B cell (primary cell): ENCODE measurements around the gene CTNNA2. TPM values are rescaled to one million over a fixed set of nuclear protein-coding genes. Genes with fewer than 3 reads are reported as not detected.

ENCODE experiments used
- ATAC-seq: fragments of 200-7000 bp; cut with Tn5 transposase; one replicate; pipeline ENCODE4 v1.10.0; 2021; ENCODE audit warnings: low read depth, mild to moderate bottlenecking, moderate number of reproducible peaks, moderate library complexity
- CTCF ChIA-PET: fragments of 350-600 bp; sonication (Branson Sonifier 250); formaldehyde crosslinking; loops from one replicate; lab custom pipeline; 2021; ENCODE audit warnings: antibody characterized with exemption, inconsistent platforms; lab: Charles Lee
- POLR2A ChIA-PET: fragments of 350-600 bp; sonication (Branson Sonifier 250); formaldehyde crosslinking; loops from one replicate; lab custom pipeline; 2021; ENCODE audit warnings: antibody characterized with exemption; lab: Charles Lee
- DNase-seq: peaks from one replicate; pipeline ENCODE4 v3.0.0; 2013
- H2AFZ ChIP-seq: 2 replicates; pipeline ENCODE4 v1.6.1; 2012; ENCODE audit warnings: mild to moderate bottlenecking, low read depth, low read length; ENCODE audit not compliant: insufficient read depth, poor library complexity, severe bottlenecking
- H3K27ac ChIP-seq, 2 donors: 1 replicate in 1 of 2; 2 replicates in 1 of 2; pipeline ENCODE4 v1.5.1; 2012 to 2013; ENCODE audit warnings: low read length in 2 of 2, mild to moderate bottlenecking in 2 of 2, moderate library complexity in 1 of 2
- H3K27me3 ChIP-seq, 4 experiments: fragments of 200-600 bp in 1 of 4; sonication (generic) in 1 of 4; replicated peaks in 1 of 4; 1 replicate in 2 of 4; 2 replicates in 2 of 4; pipeline versions ENCODE4 v1.6.1 to v1.7.0; 2013 to 2016; ENCODE audit warnings: low read length in 3 of 4, mild to moderate bottlenecking in 2 of 4, mixed read lengths in 1 of 4, moderate library complexity in 1 of 4; ENCODE audit not compliant: insufficient read depth in 4 of 4, control insufficient read depth in 3 of 4; ENCODE audit errors: control extremely low read depth in 1 of 4
- H3K36me3 ChIP-seq, 2 experiments: replicated peaks in 1 of 2; 1 replicate in 1 of 2; 2 replicates in 1 of 2; pipeline versions ENCODE4 v1.6.1 to v1.7.1; 2013; ENCODE audit warnings: low read length in 1 of 2; ENCODE audit not compliant: insufficient read depth in 2 of 2, control insufficient read depth in 1 of 2; ENCODE audit errors: control extremely low read depth in 1 of 2, extremely low read depth in 1 of 2
- H3K4me1 ChIP-seq, 2 donors: fragments of 200-600 bp in 1 of 2; sonication (generic) in 1 of 2; 1 replicate in 1 of 2; 2 replicates in 1 of 2; pipeline versions ENCODE4 v1.5.1 to v1.6.1; 2013 to 2017; ENCODE audit warnings: low read length in 2 of 2; ENCODE audit not compliant: control insufficient read depth in 2 of 2, insufficient read depth in 2 of 2
- H3K4me2 ChIP-seq: replicated peaks from 2 replicates; pipeline ENCODE3; 2012; ENCODE audit warnings: mild to moderate bottlenecking, low read depth, low read length; ENCODE audit not compliant: poor library complexity, severe bottlenecking
- H3K4me3 ChIP-seq, 5 experiments: fragments of 200-600 bp in 1 of 5; sonication (generic) in 1 of 5; 1 replicate in 3 of 5; 2 replicates in 2 of 5; pipeline versions ENCODE4 v1.5.1 to v1.7.0; 2011 to 2016; ENCODE audit warnings: low read length in 4 of 5, mild to moderate bottlenecking in 4 of 5, low read depth in 2 of 5, control low read depth in 1 of 5, moderate library complexity in 1 of 5; ENCODE audit not compliant: insufficient read depth in 1 of 5; ENCODE audit errors: control extremely low read depth in 1 of 5, extremely low read depth in 1 of 5
- H3K79me2 ChIP-seq: fragments of 200-600 bp; sonication (generic); one replicate; pipeline ENCODE4 v1.6.0; 2016; ENCODE audit warnings: low read length; ENCODE audit not compliant: control insufficient read depth, insufficient read depth
- H3K9ac ChIP-seq: fragments of 200-600 bp; sonication (generic); 2 replicates; pipeline ENCODE4 v1.6.1; 2017; ENCODE audit warnings: mild to moderate bottlenecking, low read length, moderate library complexity
- H3K9me3 ChIP-seq, 3 donors: one replicate each; pipeline versions ENCODE4 v1.6.1 to v1.7.1; 2013; ENCODE audit warnings: low read length in 2 of 3; ENCODE audit not compliant: control insufficient read depth in 2 of 3, insufficient read depth in 1 of 3; ENCODE audit errors: control extremely low read depth in 1 of 3
- H4K20me1 ChIP-seq: 2 replicates; pipeline ENCODE4 v1.6.0; 2012; ENCODE audit warnings: mild to moderate bottlenecking, low read length; ENCODE audit not compliant: insufficient read depth, control insufficient read depth, poor library complexity, severe bottlenecking
- H3K27ac Mint-ChIP-seq: one replicate; pipeline ENCODE4 v1.8.0; 2021; ENCODE audit warnings: mixed read lengths
- H3K27me3 Mint-ChIP-seq: one replicate; pipeline ENCODE4 v1.8.0; 2021; ENCODE audit warnings: mixed read lengths
- H3K4me1 Mint-ChIP-seq: one replicate; pipeline ENCODE4 v1.8.0; 2021; ENCODE audit warnings: mixed read lengths
- H3K4me3 Mint-ChIP-seq: one replicate; pipeline ENCODE4 v1.8.0; 2021; ENCODE audit warnings: mixed read lengths
- H3K9me3 Mint-ChIP-seq: one replicate; pipeline ENCODE4 v1.8.0; 2022; ENCODE audit warnings: mixed read lengths; ENCODE audit not compliant: insufficient read depth
- CTCF ChIP-seq: fragments of 200-600 bp; IDR thresholded peaks from one replicate; pipeline ENCODE4 v1.8.0; 2022; ENCODE audit warnings: antibody characterized with exemption, mild to moderate bottlenecking
- EZH2 ChIP-seq: IDR thresholded peaks from 2 replicates; pipeline ENCODE4 v1.6.1; 2012; ENCODE audit warnings: borderline replicate concordance, low read depth, mild to moderate bottlenecking, moderate library complexity, low read length; ENCODE audit not compliant: insufficient read depth, poor library complexity, severe bottlenecking
- WGBS: methylation state at CpG from one replicate; pipeline ENCODE4 v1.1.5; 2013; ENCODE audit warnings: missing lambda C conversion rate; ENCODE audit not compliant: insufficient coverage; 5-methylcytosine and 5-hydroxymethylcytosine counted together
- intact Hi-C: fragments of 100-400 bp; cut with micrococcal nuclease; formaldehyde crosslinking; loops from one replicate; pipeline ENCODE4 v1.10.0; 2022
- polyA plus RNA-seq: library from polyadenylated mRNA; depleted of rRNA; stranded (reverse); fragments of >200 nt; gene quantifications from 2 replicates; pipeline ENCODE4 v1.2.3, GENCODE V29; 2012
- total RNA-seq, 2 donors: library from RNA; stranded (reverse); fragments of 120-200 nt in 1 of 2; gene quantifications; 1 replicate in 1 of 2; 2 replicates in 1 of 2; pipeline versions ENCODE4 v1.2.3 to v1.2.4, GENCODE V29; 2013 to 2022

CTNNA2 gene
- total and polyA plus RNA-seq, 2 donors (not counting 1 experiment from before 2014, with no cell fraction given), result not detected

- H3K4me1 ChIP-seq, result no peaks in the 10 kb centered on the region
- H3K27me3 Mint-ChIP-seq, result no peaks in the 10 kb centered on the region
- H3K9me3 Mint-ChIP-seq, result no peaks in the 10 kb centered on the region
Observed at GRCh38 chr2:79622508-79622907, 109.7 kb downstream of the CTNNA2 start.

GRCh38 chr2:79627237-79627636 is 114.4 kb downstream of the CTNNA2 start:
- TF ChIP-seq EZH2, result no peak
- no peak for TF ChIP-seq CTCF
- H3K27ac ChIP-seq, result no peak overlapping the region
- no peaks in the 10 kb centered on the region for H4K20me1 ChIP-seq
- DNase-seq, result no peak
- Mint-ChIP-seq H3K27ac (no peak overlapping the region), H3K4me3 (no peak overlapping the region), H3K4me1 (no peaks in the 10 kb centered on the region), H3K9me3 (no peaks in the 10 kb centered on the region), H3K27me3 (no peaks in the 10 kb centered on the region)
- no peak overlapping the region for H2AFZ ChIP-seq
- H3K79me2 ChIP-seq, result no peaks in the 10 kb centered on the region
- intact Hi-C loops, result no loop called here
- H3K9me3 ChIP-seq, result no peaks in the 10 kb centered on the region
- no peaks in the 10 kb centered on the region for H3K27me3 ChIP-seq
- H3K4me3 ChIP-seq, result no peak overlapping the region
- no peaks in the 10 kb centered on the region for H3K36me3 ChIP-seq
- CTCF ChIA-PET, result no interaction called here
- ATAC-seq, result no peak
- no CpG with 5 or more reads among the region's 5 CpGs for WGBS
- no peaks in the 10 kb centered on the region for H3K4me1 ChIP-seq
- POLR2A ChIA-PET, result no interaction called here
- H3K4me2 ChIP-seq, result no peak overlapping the region
- no peak overlapping the region for H3K9ac ChIP-seq

More at GRCh38 chr2:79622508-79622907, 109.7 kb downstream of the CTNNA2 start:
- no peak overlapping the region for H3K27ac Mint-ChIP-seq
- intact Hi-C loops, result no loop called here
- Histone ChIP-seq H3K36me3 (no peaks in the 10 kb centered on the region), H2AFZ (no peak overlapping the region), H3K9ac (no peak overlapping the region), H3K4me2 (no peak overlapping the region), H3K79me2 (no peaks in the 10 kb centered on the region), H3K9me3 (no peaks in the 10 kb centered on the region), H4K20me1 (no peaks in the 10 kb centered on the region), H3K27ac (no peak overlapping the region), H3K4me3 (no peak overlapping the region), H3K27me3 (no peaks in the 10 kb centered on the region)
- POLR2A ChIA-PET, result no interaction called here
- H3K4me1 Mint-ChIP-seq, result no peaks in the 10 kb centered on the region
- H3K4me3 Mint-ChIP-seq, result no peak overlapping the region
- CTCF ChIA-PET, result no interaction called here
- ATAC-seq (no peak), DNase-seq (no peak)
- no CpG with 5 or more reads among the region's 3 CpGs for WGBS
- TF ChIP-seq CTCF, result no peak
- no peak for TF ChIP-seq EZH2
